Fibroblast of mammary gland (primary cell): ENCODE results near the gene SOHLH2.

Experiments
- DNase-seq: peaks from one replicate; pipeline ENCODE4 v3.0.0-alpha.2; 2010; ENCODE audit warnings: low read depth
- H3K4me3 ChIP-seq: 2 replicates; pipeline ENCODE4 v1.5.1; 2011; ENCODE audit warnings: low read depth, mild to moderate bottlenecking, low read length, moderate library complexity; ENCODE audit not compliant: control insufficient read depth
- TF ChIP-seq, protein P1 (sequence below): conservative IDR thresholded peaks from 2 replicates; pipeline ENCODE4 v1.5.1; 2011; ENCODE audit warnings: low read depth, low read length, inconsistent platforms; ENCODE audit not compliant: control insufficient read depth, insufficient read depth

Gene SOHLH2

DNA sequence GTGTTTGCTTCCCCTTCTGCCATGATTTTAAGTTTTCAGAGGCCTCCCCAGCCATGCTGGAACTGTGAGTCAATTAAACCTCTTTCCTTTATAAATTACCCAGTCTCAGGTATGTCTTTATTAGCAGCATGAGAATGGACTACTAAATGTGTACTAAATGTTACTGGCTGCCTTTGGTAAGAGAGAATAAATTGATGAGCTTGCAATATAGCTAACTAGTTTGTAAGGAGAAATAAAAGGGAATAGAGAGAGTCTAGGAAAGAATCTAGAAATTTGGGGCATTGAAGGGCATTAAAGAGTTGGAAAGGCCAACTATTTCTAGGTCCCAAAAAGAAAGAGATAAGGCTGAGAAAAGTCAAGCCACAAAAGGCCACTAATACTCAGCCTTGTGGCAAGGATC, 5.5 kb upstream of the SOHLH2 start:
- no peak for DNase-seq
- no peak overlapping the region for H3K4me3 ChIP-seq
- TF ChIP-seq, protein P1, sequence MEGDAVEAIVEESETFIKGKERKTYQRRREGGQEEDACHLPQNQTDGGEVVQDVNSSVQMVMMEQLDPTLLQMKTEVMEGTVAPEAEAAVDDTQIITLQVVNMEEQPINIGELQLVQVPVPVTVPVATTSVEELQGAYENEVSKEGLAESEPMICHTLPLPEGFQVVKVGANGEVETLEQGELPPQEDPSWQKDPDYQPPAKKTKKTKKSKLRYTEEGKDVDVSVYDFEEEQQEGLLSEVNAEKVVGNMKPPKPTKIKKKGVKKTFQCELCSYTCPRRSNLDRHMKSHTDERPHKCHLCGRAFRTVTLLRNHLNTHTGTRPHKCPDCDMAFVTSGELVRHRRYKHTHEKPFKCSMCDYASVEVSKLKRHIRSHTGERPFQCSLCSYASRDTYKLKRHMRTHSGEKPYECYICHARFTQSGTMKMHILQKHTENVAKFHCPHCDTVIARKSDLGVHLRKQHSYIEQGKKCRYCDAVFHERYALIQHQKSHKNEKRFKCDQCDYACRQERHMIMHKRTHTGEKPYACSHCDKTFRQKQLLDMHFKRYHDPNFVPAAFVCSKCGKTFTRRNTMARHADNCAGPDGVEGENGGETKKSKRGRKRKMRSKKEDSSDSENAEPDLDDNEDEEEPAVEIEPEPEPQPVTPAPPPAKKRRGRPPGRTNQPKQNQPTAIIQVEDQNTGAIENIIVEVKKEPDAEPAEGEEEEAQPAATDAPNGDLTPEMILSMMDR = no peak

DNA sequence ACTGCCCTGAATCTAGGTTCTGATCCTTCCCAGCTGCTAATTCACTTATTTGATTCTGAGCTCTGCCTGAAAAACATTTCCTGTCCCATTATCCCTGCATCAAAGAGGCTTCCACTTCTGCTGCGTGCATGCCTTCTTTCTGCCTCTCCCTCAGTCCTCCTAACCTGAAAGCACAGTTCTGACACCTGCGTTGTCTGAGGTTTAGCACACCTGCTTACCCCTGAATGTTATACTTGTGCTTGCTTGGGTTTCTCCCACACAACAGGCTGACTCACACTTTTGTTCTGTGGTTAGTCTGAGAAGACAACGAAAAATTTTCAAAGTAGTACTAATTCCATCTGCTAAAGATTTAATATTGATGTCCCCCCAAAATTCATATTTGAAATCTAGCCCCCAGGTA, 3.1 kb upstream of the SOHLH2 start:
- H3K4me3 ChIP-seq = no peak overlapping the region
- TF ChIP-seq, protein P1 = no peak

DNA sequence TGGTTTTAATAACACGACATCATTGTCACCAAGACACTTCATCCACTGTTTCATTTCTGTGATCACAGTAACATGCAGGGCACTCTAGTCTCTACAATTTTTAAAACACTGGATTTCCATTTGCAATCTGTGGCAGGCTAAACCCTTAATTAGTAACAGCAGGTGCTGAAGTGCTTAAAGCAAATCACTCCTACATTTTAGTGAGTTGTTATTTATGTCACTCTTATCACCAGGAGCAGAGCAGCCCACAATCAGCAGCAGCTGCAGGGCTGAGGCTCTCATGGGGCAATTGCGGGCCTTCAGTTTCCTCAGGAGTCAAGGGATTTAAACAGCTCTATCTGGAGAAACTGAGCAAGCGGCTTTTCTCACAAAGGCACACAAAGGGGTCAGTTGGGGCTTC, 1.6 kb downstream of the SOHLH2 start:
- no peak overlapping the region for H3K4me3 ChIP-seq
- TF ChIP-seq, protein P1 = no peak
- no peak for DNase-seq

More for the DNA sequence above, 3.1 kb upstream of the SOHLH2 start:
- DNase-seq = no peak

DNA sequence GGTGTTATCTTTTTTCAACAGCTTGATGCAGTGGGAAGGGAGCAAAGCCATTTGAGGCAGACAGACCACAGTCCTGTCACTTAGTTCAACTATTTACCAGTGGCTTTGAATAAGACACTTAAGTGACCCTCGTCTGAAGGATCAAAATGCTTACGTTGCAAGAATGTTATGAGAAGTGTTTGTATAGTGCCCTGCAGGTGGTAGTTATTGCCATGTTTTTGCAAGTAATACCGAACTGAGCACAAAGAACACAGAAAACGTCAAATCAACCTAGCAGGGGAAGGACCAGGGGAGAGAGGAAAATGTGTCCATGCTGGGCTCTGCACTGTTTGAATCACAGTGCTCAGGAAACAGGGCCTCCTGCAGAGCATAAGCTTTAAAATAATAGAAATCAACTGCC, 2.8 kb downstream of the SOHLH2 start:
- DNase-seq = no peak
- TF ChIP-seq, protein P1 = no peak
- no peak overlapping the region for H3K4me3 ChIP-seq

DNA sequence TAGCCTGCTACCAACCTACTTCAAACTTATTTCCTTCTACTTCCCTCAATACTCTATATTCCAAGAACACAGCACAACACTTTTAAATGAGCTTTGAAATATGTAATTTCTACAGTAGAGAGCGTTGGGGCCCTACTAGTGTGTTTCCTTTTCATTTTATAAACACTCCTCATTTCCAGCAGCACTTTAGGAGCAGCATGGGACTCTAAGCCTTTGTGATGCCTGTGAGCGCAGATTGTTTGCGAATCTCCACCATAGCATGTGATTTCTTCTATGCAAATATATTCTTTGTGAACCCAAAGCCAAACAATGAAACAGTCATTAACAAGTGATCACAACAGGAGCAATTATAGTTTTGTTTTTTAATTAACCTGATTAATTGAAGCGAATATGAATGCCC, 3.6 kb downstream of the SOHLH2 start:
- TF ChIP-seq, protein P1 = no peak
- H3K4me3 ChIP-seq = no peak overlapping the region
- DNase-seq = no peak

DNA sequence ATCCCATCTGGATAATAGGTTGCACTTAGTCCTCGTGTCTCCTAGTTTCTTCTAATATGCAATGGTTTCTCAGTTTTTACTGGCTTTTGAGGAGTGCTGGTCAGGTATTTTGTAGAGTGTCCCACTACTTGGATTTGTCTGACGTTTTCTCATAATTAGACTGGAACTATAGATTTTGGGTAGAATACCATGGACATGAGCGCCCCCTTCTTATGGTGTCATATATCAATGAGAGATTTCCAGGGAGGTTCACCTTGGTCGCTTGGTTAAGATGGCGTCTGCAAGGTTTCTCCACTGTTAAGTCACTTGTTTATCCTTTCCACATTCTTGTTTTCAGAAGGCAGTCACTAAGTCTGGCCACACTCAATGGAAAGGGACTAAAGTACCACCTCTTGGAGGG, 6.7 kb downstream of the SOHLH2 start:
- no peak overlapping the region for H3K4me3 ChIP-seq
- DNase-seq = peak; percentile 16
- TF ChIP-seq, protein P1 = peak; percentile 10

DNA sequence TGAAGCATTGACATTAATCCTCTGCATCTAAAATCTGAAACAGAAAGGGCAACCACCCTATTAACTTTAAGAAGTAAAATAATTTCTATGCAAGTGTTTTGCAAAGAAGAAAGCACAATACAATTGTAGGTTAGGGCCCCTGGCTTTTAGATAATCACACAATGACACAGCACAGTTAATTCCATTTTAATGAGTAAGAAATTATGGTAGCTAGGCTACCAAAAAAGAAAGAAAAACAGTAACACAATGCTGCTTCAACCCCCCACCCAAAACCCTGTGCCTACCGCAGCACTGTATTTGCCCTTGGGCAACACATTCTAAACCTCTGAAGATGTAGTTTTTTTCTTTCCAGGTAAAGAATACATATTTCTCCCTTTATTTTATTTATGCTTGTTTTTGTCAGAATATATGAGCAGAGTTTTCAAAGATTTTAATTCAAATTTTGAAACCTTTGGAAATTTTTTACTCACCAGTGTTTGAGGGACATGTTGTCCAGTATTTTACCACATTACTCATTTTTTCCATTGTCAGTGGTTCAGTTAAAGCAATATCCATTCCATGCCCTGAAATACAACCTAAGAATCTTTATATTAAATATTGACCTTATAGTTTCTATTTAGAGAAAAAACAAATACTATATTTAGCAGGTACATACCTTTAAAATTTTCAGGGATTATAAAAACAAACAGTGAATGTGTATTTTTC, 21.1 kb downstream of the SOHLH2 start:
- no peak overlapping the region for H3K4me3 ChIP-seq
- TF ChIP-seq, protein P1 = no peak
- peak; percentile 29 for DNase-seq
